ENCODE data around the gene VTI1A.

The VTI1A gene

GRCh38 chr10:112689327-112690072, 242.5 kb downstream of the VTI1A start:
- no peak for DNase-seq

GRCh38 chr10:112695539-112695938, 248.5 kb downstream of the VTI1A start:
- no peak for DNase-seq

- no peak for DNase-seq
Observed at GRCh38 chr10:112696592-112696991, 249.6 kb downstream of the VTI1A start.

GRCh38 chr10:112698133-112698817, 251.3 kb downstream of the VTI1A start:
- DNase-seq = no peak

- no peak for DNase-seq
Observed at GRCh38 chr10:112698818-112699164, 251.8 kb downstream of the VTI1A start.

- DNase-seq = no peak
Observed at GRCh38 chr10:112700215-112700671, 253.2 kb downstream of the VTI1A start.

GRCh38 chr10:112701211-112701877, 254.3 kb downstream of the VTI1A start:
- DNase-seq = no peak

- DNase-seq = no peak
Observed at GRCh38 chr10:112701878-112702255, 254.9 kb downstream of the VTI1A start.

- no peak for DNase-seq
Observed at GRCh38 chr10:112706577-112706976, 259.6 kb downstream of the VTI1A start.

- DNase-seq = no peak
Observed at GRCh38 chr10:112708461-112708860, 261.4 kb downstream of the VTI1A start.

GRCh38 chr10:112710528-112710927, 263.5 kb downstream of the VTI1A start:
- no peak for DNase-seq

- DNase-seq = no peak
Observed at GRCh38 chr10:112711366-112711765, 264.4 kb downstream of the VTI1A start.

GRCh38 chr10:112712536-112712935, 265.5 kb downstream of the VTI1A start:
- DNase-seq = no peak

GRCh38 chr10:112713411-112713810, 266.4 kb downstream of the VTI1A start:
- no peak for DNase-seq

GRCh38 chr10:112715581-112715980, 268.6 kb downstream of the VTI1A start:
- DNase-seq = no peak

- DNase-seq = no peak
Observed at GRCh38 chr10:112716076-112716475, 269.1 kb downstream of the VTI1A start.

- DNase-seq = no peak
Observed at GRCh38 chr10:112716924-112717413, 270.0 kb downstream of the VTI1A start.

GRCh38 chr10:112720178-112720577, 273.2 kb downstream of the VTI1A start:
- DNase-seq = no peak

- no peak for DNase-seq
Observed at GRCh38 chr10:112721080-112721698, 274.2 kb downstream of the VTI1A start.

GRCh38 chr10:112722758-112723157, 275.7 kb downstream of the VTI1A start:
- DNase-seq = no peak

GRCh38 chr10:112723876-112724275, 276.9 kb downstream of the VTI1A start:
- no peak for DNase-seq

GRCh38 chr10:112724404-112724991, 277.5 kb downstream of the VTI1A start:
- DNase-seq = no peak

Measured in COR-L47 (cell line).